ENCODE measurements around the gene OGFR. TPM values are rescaled to one million over a fixed set of nuclear protein-coding genes. Genes with fewer than 3 reads are reported as not detected.

The OGFR gene
- total RNA-seq, 6 experiments from 2014 or later, result 40.7 to 48.1 (median 47.0) TPM

- Histone ChIP-seq H3K27ac (no peak overlapping the region), H3K27me3 (no peaks in the 10 kb centered on the region), H3K9me3 (no peaks in the 10 kb centered on the region), H3K4me3 (no peak overlapping the region), H3K4me1 (peaks cover 0 to 2% (median 0%) of the 10 kb centered on the region in 4 donors), H3K36me3 (no peaks in the 10 kb centered on the region)
- TF ChIP-seq POLR2A (IDR thresholded peaks at IDR 0.05) (no peak), CTCF (IDR thresholded peaks at IDR 0.05) (no peak)
- ATAC-seq (no peak), DNase-seq (no peak)
- 19% methylated on average over 2 of the region's 15 CpGs for WGBS (ENCODE audit: insufficient coverage, low coverage, low lambda C conversion rate, missing lambda C conversion rate)
- intact Hi-C loops (cut with DNase I), result loop anchor here (5.0 to 10.0 kb wide), 4 partner anchors 116 to 374 kb away; no protein-coding TSS in a partner anchor
Observed at GRCh38 chr20:62788607-62789006, 16.0 kb upstream of the OGFR start.

GRCh38 chr20:62790075-62790474 lies 14.6 kb upstream of the OGFR start:
- TF ChIP-seq CTCF (IDR thresholded peaks at IDR 0.05) (no peak), POLR2A (IDR thresholded peaks at IDR 0.05) (no peak)
- ATAC-seq (no peak), DNase-seq (no peak)
- intact Hi-C loops (cut with DNase I), result no loop called here
- WGBS (ENCODE audit: insufficient coverage, low coverage, low lambda C conversion rate, missing lambda C conversion rate), result no CpG with 5 or more reads among the region's 12 CpGs
- H3K27me3 ChIP-seq, result no peaks in the 10 kb centered on the region
- H3K4me1 ChIP-seq, result peaks cover 0 to 6% (median 3%) of the 10 kb centered on the region in 4 donors
- H3K9me3 ChIP-seq, result no peaks in the 10 kb centered on the region
- H3K27ac ChIP-seq, result no peak overlapping the region
- H3K4me3 ChIP-seq, result no peak overlapping the region
- H3K36me3 ChIP-seq, result no peaks in the 10 kb centered on the region

- Histone ChIP-seq H3K27me3 (no peaks in the 10 kb centered on the region), H3K4me1 (peaks cover 0 to 13% (median 3%) of the 10 kb centered on the region in 4 donors), H3K36me3 (no peaks in the 10 kb centered on the region), H3K27ac (no peak overlapping the region), H3K9me3 (no peaks in the 10 kb centered on the region), H3K4me3 (no peak overlapping the region)
- 34% methylated on average over 11 of the region's 23 CpGs for WGBS (ENCODE audit: insufficient coverage, low coverage, low lambda C conversion rate, missing lambda C conversion rate)
- intact Hi-C loops (cut with DNase I), result no loop called here
- DNase-seq (peak; percentile 74 to 88 (median 80)), ATAC-seq (peak; percentile 34 to 45 (median 40))
- TF ChIP-seq POLR2A (IDR thresholded peaks at IDR 0.05), result no peak
- TF ChIP-seq CTCF (IDR thresholded peaks at IDR 0.05), result peak; percentile 92 to 97 (median 96)
Observed at GRCh38 chr20:62791301-62792181, 13.1 kb upstream of the OGFR start.

- H3K4me3 ChIP-seq, result no peak overlapping the region
- intact Hi-C loops (cut with DNase I), result no loop called here
- H3K27me3 ChIP-seq, result no peaks in the 10 kb centered on the region
- TF ChIP-seq POLR2A (IDR thresholded peaks at IDR 0.05) (no peak), CTCF (IDR thresholded peaks at IDR 0.05) (no peak)
- ATAC-seq (no peak), DNase-seq (no peak)
- H3K4me1 ChIP-seq, result peaks cover 0 to 18% (median 5%) of the 10 kb centered on the region in 4 donors
- WGBS (ENCODE audit: insufficient coverage, low coverage, low lambda C conversion rate, missing lambda C conversion rate), result 100% methylated on average over 1 of the region's 9 CpGs
- H3K9me3 ChIP-seq, result no peaks in the 10 kb centered on the region
- H3K27ac ChIP-seq, result no peak overlapping the region
- H3K36me3 ChIP-seq, result no peaks in the 10 kb centered on the region
Observed at GRCh38 chr20:62792182-62792939, 12.3 kb upstream of the OGFR start.
